Tibial nerve (tissue), 4 donors: ENCODE measurements around the gene CYP1A1. TPM values are rescaled to one million over a fixed set of nuclear protein-coding genes. Genes with fewer than 3 reads are reported as not detected.

Experiments
- DNase-seq, 2 donors: peaks; one replicate each; pipeline ENCODE4 v3.0.0-alpha.2; 2019; ENCODE audit warnings: low spot score in 2 of 2
- H3K27ac ChIP-seq, 4 donors: fragments of 200-600 bp; sonication (generic) in 3 of 4; one replicate each; pipeline ENCODE4 v1.5.1; 2017 to 2019; ENCODE audit warnings: mild to moderate bottlenecking in 1 of 4
- H3K27me3 ChIP-seq, 2 donors: fragments of 200-600 bp; sonication (generic) in 1 of 2; one replicate each; pipeline versions ENCODE4 v1.5.1 to v1.6.0; 2017 to 2019
- H3K36me3 ChIP-seq, 3 donors: fragments of 200-600 bp; sonication (generic); one replicate each; pipeline ENCODE4 v1.5.1; 2018 to 2019
- H3K4me1 ChIP-seq, 4 donors: fragments of 200-600 bp; sonication (generic) in 3 of 4; one replicate each; pipeline ENCODE4 v1.5.1; 2017 to 2019
- H3K4me3 ChIP-seq, 4 donors: fragments of 200-600 bp; sonication (generic) in 3 of 4; one replicate each; pipeline ENCODE4 v1.5.1; 2017 to 2019; ENCODE audit warnings: mild to moderate bottlenecking in 1 of 4, moderate library complexity in 1 of 4
- H3K9me3 ChIP-seq, 4 donors: fragments of 200-600 bp; sonication (generic) in 3 of 4; one replicate each; pipeline ENCODE4 v1.5.1; 2017 to 2019
- EP300 ChIP-seq, 2 donors: sonication (generic); formaldehyde crosslinking; IDR thresholded peaks; one replicate each; pipeline ENCODE4 v1.6.1; 2017; ENCODE audit warnings: antibody characterized with exemption in 2 of 2, mild to moderate bottlenecking in 1 of 2
- POLR2A ChIP-seq, 2 donors: fragments of 450-650 bp; IDR thresholded peaks; one replicate each; pipeline ENCODE4 v1.6.1; 2017; ENCODE audit warnings: antibody characterized with exemption in 2 of 2, mild to moderate bottlenecking in 2 of 2, moderate library complexity in 2 of 2
- WGBS, 2 donors: methylation state at CpG; one replicate each; pipeline ENCODE4 v1.1.5; 2018; 5-methylcytosine and 5-hydroxymethylcytosine counted together
- total RNA-seq, 4 donors: library from RNA; depleted of rRNA; stranded (reverse); fragments of >200 nt; gene quantifications; one replicate each; pipeline ENCODE4 v1.1.0, GENCODE V29; 2016
- TF ChIP-seq, protein P1 (sequence below), 5 experiments: fragments of 200-600 bp in 3 of 5; fragments of 450-650 bp in 2 of 5; sonication (generic) in 3 of 5; IDR thresholded peaks; one replicate each; pipeline ENCODE4 v1.5.1; 2016 to 2019; ENCODE audit warnings: antibody characterized with exemption in 5 of 5, mild to moderate bottlenecking in 3 of 5, moderate library complexity in 2 of 5

The CYP1A1 gene
- total RNA-seq, 4 donors from 2014 or later = 0.44 to 5.1 (median 2.9) TPM

- Histone ChIP-seq H3K27ac (no peak overlapping the region), H3K9me3 (peaks cover 0 to 13% (median 0%) of the 10 kb centered on the region in 4 donors), H3K4me1 (no peaks in the 10 kb centered on the region), H3K36me3 (peaks cover 0 to 50% (median 0%) of the 10 kb centered on the region in 3 donors), H3K4me3 (no peak overlapping the region), H3K27me3 (no peaks in the 10 kb centered on the region)
- TF ChIP-seq EP300 (IDR thresholded peaks at IDR 0.05) = no peak
- TF ChIP-seq, protein P1, sequence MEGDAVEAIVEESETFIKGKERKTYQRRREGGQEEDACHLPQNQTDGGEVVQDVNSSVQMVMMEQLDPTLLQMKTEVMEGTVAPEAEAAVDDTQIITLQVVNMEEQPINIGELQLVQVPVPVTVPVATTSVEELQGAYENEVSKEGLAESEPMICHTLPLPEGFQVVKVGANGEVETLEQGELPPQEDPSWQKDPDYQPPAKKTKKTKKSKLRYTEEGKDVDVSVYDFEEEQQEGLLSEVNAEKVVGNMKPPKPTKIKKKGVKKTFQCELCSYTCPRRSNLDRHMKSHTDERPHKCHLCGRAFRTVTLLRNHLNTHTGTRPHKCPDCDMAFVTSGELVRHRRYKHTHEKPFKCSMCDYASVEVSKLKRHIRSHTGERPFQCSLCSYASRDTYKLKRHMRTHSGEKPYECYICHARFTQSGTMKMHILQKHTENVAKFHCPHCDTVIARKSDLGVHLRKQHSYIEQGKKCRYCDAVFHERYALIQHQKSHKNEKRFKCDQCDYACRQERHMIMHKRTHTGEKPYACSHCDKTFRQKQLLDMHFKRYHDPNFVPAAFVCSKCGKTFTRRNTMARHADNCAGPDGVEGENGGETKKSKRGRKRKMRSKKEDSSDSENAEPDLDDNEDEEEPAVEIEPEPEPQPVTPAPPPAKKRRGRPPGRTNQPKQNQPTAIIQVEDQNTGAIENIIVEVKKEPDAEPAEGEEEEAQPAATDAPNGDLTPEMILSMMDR (IDR thresholded peaks at IDR 0.05) = no peak
- no peak for TF ChIP-seq POLR2A (IDR thresholded peaks at IDR 0.05)
- no peak for DNase-seq
- WGBS, 2 donors = 100% methylated on average over 1 of the region's 1 CpG
Measured at GRCh38 chr15:74683758-74684157, 41.6 kb downstream of the CYP1A1 start.

GRCh38 chr15:74682954-74683353 lies 42.4 kb downstream of the CYP1A1 start:
- no peaks in the 10 kb centered on the region for H3K27me3 ChIP-seq
- H3K4me3 ChIP-seq = no peak overlapping the region
- H3K36me3 ChIP-seq = peaks cover 0 to 49% (median 0%) of the 10 kb centered on the region in 3 donors
- WGBS, 2 donors = 87 to 89% methylated on average over 3 of the region's 3 CpGs
- no peak overlapping the region for H3K27ac ChIP-seq
- no peak for DNase-seq
- no peaks in the 10 kb centered on the region for H3K4me1 ChIP-seq
- TF ChIP-seq EP300 (IDR thresholded peaks at IDR 0.05) = no peak
- TF ChIP-seq, protein P1 (IDR thresholded peaks at IDR 0.05) = no peak
- no peak for TF ChIP-seq POLR2A (IDR thresholded peaks at IDR 0.05)
- H3K9me3 ChIP-seq = peaks cover 0 to 13% (median 0%) of the 10 kb centered on the region in 4 donors

- Histone ChIP-seq H3K27me3 (no peaks in the 10 kb centered on the region), H3K9me3 (peaks cover 0 to 13% (median 0%) of the 10 kb centered on the region in 4 donors), H3K27ac (no peak overlapping the region), H3K4me1 (no peaks in the 10 kb centered on the region), H3K4me3 (no peak overlapping the region), H3K36me3 (peaks cover 0 to 26% (median 0%) of the 10 kb centered on the region in 3 donors)
- no peak for DNase-seq
- no peak for TF ChIP-seq EP300 (IDR thresholded peaks at IDR 0.05)
- TF ChIP-seq, protein P1 (IDR thresholded peaks at IDR 0.05) = no peak
- no peak for TF ChIP-seq POLR2A (IDR thresholded peaks at IDR 0.05)
- 92 to 97% methylated on average over 2 of the region's 2 CpGs for WGBS, 2 donors
Measured at GRCh38 chr15:74680456-74680855, 44.9 kb downstream of the CYP1A1 start.

- 85% methylated on average over 7 of the region's 7 CpGs for WGBS, 2 donors
- H3K9me3 ChIP-seq = no peaks in the 10 kb centered on the region
- H3K27ac ChIP-seq = no peak overlapping the region
- no peak for TF ChIP-seq POLR2A (IDR thresholded peaks at IDR 0.05)
- DNase-seq = no peak
- H3K27me3 ChIP-seq = no peaks in the 10 kb centered on the region
- H3K36me3 ChIP-seq = peaks cover 0 to 28% (median 9%) of the 10 kb centered on the region in 3 donors
- no peak overlapping the region for H3K4me3 ChIP-seq
- no peaks in the 10 kb centered on the region for H3K4me1 ChIP-seq
Measured at GRCh38 chr15:74676801-74677200, 48.5 kb downstream of the CYP1A1 start.

- no peaks in the 10 kb centered on the region for H3K4me1 ChIP-seq
- no peak overlapping the region for H3K4me3 ChIP-seq
- no peak overlapping the region for H3K27ac ChIP-seq
- peaks cover 0 to 48% (median 9%) of the 10 kb centered on the region in 3 donors for H3K36me3 ChIP-seq
- DNase-seq = no peak
- no peaks in the 10 kb centered on the region for H3K9me3 ChIP-seq
- TF ChIP-seq EP300 (IDR thresholded peaks at IDR 0.05) = no peak
- TF ChIP-seq, protein P1 (IDR thresholded peaks at IDR 0.05) = no peak
- TF ChIP-seq POLR2A (IDR thresholded peaks at IDR 0.05) = no peak
- 91 to 96% methylated on average over 3 of the region's 3 CpGs for WGBS, 2 donors
- H3K27me3 ChIP-seq = no peaks in the 10 kb centered on the region
Measured at GRCh38 chr15:74674161-74674560, 51.2 kb downstream of the CYP1A1 start.

GRCh38 chr15:74669627-74670026 lies 55.7 kb downstream of the CYP1A1 start:
- WGBS, 2 donors = 90 to 93% methylated on average over 4 of the region's 4 CpGs
- peaks cover 0 to 63% (median 5%) of the 10 kb centered on the region in 3 donors for H3K36me3 ChIP-seq

More at GRCh38 chr15:74669627-74670026, 55.7 kb downstream of the CYP1A1 start:
- Histone ChIP-seq H3K27me3 (no peaks in the 10 kb centered on the region), H3K4me1 (peaks cover 0 to 8% (median 2%) of the 10 kb centered on the region in 4 donors), H3K9me3 (no peaks in the 10 kb centered on the region), H3K4me3 (no peak overlapping the region), H3K27ac (no peak overlapping the region)
- TF ChIP-seq POLR2A (IDR thresholded peaks at IDR 0.05) = no peak
- TF ChIP-seq, protein P1 (IDR thresholded peaks at IDR 0.05) = no peak
- no peak for TF ChIP-seq EP300 (IDR thresholded peaks at IDR 0.05)
- DNase-seq = no peak
